VCaP (cell line): Measurements from ENCODE around the gene LILRA1.
"Not testable (repeated sequence)": the region's sequence is repeated elsewhere in the genome, so short reads cannot be mapped to it uniquely, and the experiment has no call there.

Experiments used
- H3K27ac ChIP-seq: fragments of 450-650 bp; 2 replicates; pipeline ENCODE4 v1.5.1; 2017
- TF ChIP-seq, protein P1 (sequence below): fragments of 450-650 bp; conservative IDR thresholded peaks from 2 replicates; pipeline ENCODE4 v1.5.1; 2017; ENCODE audit warnings: mild to moderate bottlenecking, moderate library complexity

Gene LILRA1

DNA sequence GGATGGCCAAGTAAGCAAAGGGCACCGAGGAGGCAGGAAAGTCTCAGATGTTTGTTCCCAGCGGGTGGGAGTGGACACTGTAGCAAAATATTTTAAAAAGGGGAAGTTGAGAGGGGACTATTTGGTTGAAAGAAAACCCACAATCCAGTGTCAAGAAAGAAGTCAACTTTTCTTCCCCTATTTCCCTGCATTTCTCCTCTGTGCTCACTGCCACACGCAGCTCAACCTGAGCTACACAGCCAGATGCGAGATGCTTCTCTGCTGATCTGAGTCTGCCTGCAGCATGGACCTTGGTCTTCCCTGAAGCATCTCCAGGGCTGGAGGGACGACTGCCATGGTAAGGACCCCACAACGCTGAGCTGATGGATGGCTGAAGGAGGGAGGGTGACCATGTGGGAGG is at the start of gene LILRA1:
Gene LILRA1 (plus strand): TSS at position 188 of the 400 bp plus-strand sequence. CDS start 613 bp downstream, outside the sequence.
- H3K27ac ChIP-seq = not testable (repeated sequence)

DNA sequence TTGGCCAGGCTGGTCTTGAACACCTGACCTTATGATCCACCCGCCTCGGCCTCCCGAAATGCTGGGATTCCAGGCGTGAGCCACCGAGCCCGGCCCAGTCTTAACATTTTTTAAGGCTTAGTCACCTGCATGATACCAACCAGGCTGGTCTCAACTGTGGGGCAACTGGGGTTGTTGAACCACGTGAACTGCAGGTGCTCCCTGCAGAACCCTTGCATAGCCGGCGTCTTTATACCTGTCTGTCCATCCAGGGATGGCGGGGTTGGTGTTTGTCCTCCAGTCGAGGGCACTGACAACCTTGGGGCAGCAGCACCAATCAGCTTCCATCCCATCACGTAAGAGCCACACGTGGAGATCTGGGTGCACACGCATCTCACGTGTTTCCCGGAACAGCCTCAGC is 44.6 kb upstream of the LILRA1 start:
- TF ChIP-seq, protein P1, sequence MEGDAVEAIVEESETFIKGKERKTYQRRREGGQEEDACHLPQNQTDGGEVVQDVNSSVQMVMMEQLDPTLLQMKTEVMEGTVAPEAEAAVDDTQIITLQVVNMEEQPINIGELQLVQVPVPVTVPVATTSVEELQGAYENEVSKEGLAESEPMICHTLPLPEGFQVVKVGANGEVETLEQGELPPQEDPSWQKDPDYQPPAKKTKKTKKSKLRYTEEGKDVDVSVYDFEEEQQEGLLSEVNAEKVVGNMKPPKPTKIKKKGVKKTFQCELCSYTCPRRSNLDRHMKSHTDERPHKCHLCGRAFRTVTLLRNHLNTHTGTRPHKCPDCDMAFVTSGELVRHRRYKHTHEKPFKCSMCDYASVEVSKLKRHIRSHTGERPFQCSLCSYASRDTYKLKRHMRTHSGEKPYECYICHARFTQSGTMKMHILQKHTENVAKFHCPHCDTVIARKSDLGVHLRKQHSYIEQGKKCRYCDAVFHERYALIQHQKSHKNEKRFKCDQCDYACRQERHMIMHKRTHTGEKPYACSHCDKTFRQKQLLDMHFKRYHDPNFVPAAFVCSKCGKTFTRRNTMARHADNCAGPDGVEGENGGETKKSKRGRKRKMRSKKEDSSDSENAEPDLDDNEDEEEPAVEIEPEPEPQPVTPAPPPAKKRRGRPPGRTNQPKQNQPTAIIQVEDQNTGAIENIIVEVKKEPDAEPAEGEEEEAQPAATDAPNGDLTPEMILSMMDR = no peak
- no peak overlapping the region for H3K27ac ChIP-seq

DNA sequence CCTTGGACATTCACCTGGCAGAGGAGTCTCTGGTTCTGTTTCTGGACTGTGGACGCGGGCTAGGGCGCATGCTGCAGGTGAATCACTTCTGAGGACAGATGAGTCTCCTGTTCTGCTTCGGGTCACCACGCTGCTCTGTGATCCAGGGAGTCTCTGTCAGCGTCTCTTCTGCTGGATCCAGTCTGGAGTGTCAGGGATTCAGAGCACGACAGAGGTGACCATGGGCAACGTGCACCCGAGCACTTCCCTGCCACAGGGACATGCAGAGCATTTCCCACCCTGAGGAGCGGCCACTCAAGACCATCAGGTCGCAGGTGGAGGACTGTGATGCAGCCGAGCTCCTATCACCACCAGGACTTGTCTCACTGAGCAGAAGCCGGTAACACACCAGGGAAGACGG is 44.2 kb upstream of the LILRA1 start:
- no peak overlapping the region for H3K27ac ChIP-seq
- TF ChIP-seq, protein P1 = no peak

DNA sequence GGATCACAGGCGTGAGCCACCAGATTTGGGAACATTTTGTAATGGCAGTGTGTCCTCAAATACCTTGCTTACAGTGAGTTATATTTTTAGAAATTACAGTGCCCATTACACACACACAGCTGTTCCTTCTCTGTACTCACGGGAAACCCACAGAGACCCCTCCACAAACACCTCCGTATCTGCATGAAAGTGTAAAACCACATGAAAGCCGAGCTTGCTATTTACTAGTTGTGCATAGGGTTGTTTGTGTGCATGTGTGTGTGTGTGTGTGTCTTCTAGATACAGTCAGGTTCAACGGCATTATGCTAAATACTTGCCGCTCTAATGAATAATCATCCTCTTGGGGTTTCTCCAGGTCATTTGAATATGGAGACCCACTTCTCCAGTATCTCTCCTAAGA is 42.1 kb upstream of the LILRA1 start:
- TF ChIP-seq, protein P1 = no peak
- no peak overlapping the region for H3K27ac ChIP-seq

DNA sequence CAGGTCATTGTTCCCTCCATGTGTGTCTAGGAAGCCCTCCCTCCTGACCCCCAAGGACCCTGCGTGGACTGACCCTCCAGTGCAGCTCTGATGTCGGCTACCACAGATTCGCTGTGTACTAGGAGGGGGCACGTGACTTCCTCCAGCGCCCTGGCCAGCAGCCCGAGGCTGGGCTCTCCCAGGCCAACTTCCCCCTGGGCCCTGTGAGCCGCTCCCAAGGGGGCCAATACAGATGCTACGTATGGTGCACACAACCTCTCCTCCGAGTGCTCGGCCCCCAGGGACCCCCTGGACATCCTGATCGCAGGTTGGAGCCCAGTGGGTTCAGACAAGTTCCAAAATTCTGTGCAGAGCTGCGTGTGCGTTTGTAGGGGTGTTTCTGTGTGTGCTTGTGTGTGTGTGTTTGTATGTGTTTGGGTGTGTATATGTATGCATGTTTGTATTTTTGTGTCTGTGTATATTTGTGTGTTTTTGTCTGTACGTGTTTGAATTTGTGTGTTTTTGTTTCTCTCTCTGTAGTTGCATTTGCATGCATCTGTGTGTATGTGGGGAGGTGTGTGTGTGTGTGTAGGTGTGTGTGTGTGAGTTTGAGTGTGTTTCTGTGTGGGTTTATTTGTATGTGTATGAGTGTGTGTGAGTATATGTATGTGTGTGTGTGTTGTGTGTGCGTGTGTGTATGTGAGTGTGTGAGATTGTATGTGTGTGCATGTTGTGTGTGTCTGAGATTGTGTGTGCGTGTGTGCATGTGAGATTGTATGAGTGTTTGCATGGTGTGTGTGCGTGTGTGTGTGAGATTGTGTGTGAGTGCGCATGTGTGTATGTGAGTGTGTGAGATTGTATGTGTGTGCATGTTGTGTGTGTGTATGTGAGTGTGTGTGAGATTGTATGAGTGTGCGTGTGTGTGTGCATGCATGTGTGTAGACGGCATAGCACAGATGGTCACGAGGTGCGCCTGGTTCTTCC is 41.2 kb upstream of the LILRA1 start:
- H3K27ac ChIP-seq = no peak overlapping the region
- TF ChIP-seq, protein P1 = no peak

DNA sequence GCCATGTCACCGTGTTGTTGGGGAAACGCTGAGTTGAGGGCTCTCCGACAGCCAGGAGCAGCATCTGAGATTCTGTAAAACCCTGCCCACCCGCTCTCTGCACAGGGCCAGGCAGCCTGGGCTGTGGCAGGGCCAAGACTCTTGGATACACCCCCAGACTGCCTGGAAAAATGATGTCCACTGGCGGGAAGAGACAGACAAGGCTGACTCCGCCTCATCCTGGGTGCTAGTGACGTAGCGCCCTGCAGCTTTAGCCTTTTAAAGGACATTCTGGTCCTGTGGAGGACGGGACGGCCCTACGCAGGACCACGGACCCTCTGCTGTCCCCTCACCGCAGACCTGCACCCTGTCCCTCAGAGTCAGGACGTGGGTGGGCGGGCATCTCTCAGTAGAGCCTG is 40.5 kb upstream of the LILRA1 start:
- TF ChIP-seq, protein P1 = no peak
- no peak overlapping the region for H3K27ac ChIP-seq

DNA sequence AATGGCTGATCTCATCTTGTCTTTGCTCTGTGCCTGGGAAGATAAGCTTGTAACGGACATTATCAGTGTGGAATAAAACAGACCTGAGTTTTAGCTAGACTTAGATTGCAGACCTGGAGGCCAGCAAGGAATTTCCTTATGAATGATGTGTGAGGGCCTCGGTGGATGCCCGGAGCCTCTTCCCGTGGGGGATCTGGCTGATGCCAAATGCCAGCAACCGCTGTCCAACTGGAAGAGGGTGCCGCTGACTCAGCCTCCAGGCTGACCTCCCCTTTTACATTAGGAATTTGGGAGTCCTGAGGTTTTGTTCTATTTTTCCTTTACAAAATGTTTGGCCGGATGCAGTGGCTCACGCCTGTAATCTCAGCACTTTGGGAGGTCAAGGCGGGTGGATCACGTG is 39.4 kb upstream of the LILRA1 start:
- H3K27ac ChIP-seq = no peak overlapping the region
- TF ChIP-seq, protein P1 = no peak

DNA sequence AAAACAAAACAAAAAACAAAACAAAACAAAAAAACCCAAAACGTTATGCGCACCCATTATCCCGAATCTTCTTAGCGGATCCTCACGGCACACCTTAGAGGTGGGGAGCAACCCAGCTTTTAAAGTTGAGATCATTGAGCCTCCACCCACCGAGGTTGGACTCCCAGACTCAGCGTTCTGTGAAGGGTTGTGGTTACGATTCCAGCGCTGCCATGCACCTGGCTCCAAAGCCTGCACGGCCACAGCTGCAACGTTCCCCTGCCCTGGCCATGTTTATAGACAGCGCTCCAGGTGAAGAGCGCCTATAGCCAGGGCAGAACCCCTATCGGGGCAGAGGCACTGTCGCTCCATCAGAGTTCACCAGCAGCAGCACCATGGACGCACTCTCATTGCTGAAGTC is 38.5 kb upstream of the LILRA1 start:
- H3K27ac ChIP-seq = no peak overlapping the region
- TF ChIP-seq, protein P1 = no peak
